ENCODE results near the gene HSPD1. TPM values are rescaled to one million over a fixed set of nuclear protein-coding genes. Genes with fewer than 3 reads are reported as not detected.

The HSPD1 gene
- total and polyA plus RNA-seq, 2 of the 13 experiments (the other 11 are each of a cell fraction or from before 2014, with no cell fraction given): 685 to 2,610 TPM

- TF ChIP-seq FUBP1 (CRISPR knock-in tag; IDR thresholded peaks at IDR 0.05; ENCODE audit: borderline replicate concordance): no peak
- TF ChIP-seq CREBL2 (CRISPR knock-in tag; IDR thresholded peaks at IDR 0.05; ENCODE audit: borderline replicate concordance): no peak
- no peak for TF ChIP-seq ZBTB20 (CRISPR knock-in tag; IDR thresholded peaks at IDR 0.05; ENCODE audit: borderline replicate concordance, low read depth)
- no peak for TF ChIP-seq HDAC1 (CRISPR knock-in tag; IDR thresholded peaks at IDR 0.05)
- no peak for TF ChIP-seq RFX5 (IDR thresholded peaks at IDR 0.05; ENCODE audit: low read depth, low read length)
- no peak for TF ChIP-seq ZNF605 (CRISPR knock-in tag; IDR thresholded peaks at IDR 0.05)
- TF ChIP-seq MYNN (CRISPR knock-in tag; IDR thresholded peaks at IDR 0.05; ENCODE audit: low read depth): no peak
- no peak for TF ChIP-seq LCORL (IDR thresholded peaks at IDR 0.05)
- TF ChIP-seq LCORL (CRISPR knock-in tag; IDR thresholded peaks at IDR 0.05): no peak
- peak; percentile 25; the same call in 1 of the 2 replicates for TF ChIP-seq ZNF33B (CRISPR knock-in tag; IDR thresholded peaks at IDR 0.05)
- no peak for TF ChIP-seq ZNF24 (IDR thresholded peaks at IDR 0.05)
- TF ChIP-seq NFRKB (IDR thresholded peaks at IDR 0.05): no peak
- no peak for TF ChIP-seq ZNF317 (CRISPR knock-in tag; IDR thresholded peaks at IDR 0.05)
- no peak for TF ChIP-seq MIXL1 (CRISPR knock-in tag; IDR thresholded peaks at IDR 0.05)
- no peak for TF ChIP-seq GMEB1 (CRISPR knock-in tag; IDR thresholded peaks at IDR 0.05; ENCODE audit: borderline replicate concordance)
- no peak for TF ChIP-seq CENPBD1 (CRISPR knock-in tag; IDR thresholded peaks at IDR 0.05; ENCODE audit: borderline replicate concordance, low read depth)
- TF ChIP-seq ZNF710 (CRISPR knock-in tag; IDR thresholded peaks at IDR 0.05; ENCODE audit: borderline replicate concordance): no peak
- TF ChIP-seq HNRNPK (IDR thresholded peaks at IDR 0.05; ENCODE audit: low read depth, low read length, poor library complexity, severe bottlenecking): no peak
- 0 out of 2 replicates have a peak, but pooled peaks have one; percentile 6 for TF ChIP-seq ZHX1 (CRISPR knock-in tag; IDR thresholded peaks at IDR 0.05; ENCODE audit: low read depth)
- TF ChIP-seq MED1 (CRISPR knock-in tag; IDR thresholded peaks at IDR 0.05): no peak
- TF ChIP-seq RORA (CRISPR knock-in tag; IDR thresholded peaks at IDR 0.05): no peak
- TF ChIP-seq FOXK1 (CRISPR knock-in tag; IDR thresholded peaks at IDR 0.05; ENCODE audit: borderline replicate concordance, low read depth): no peak
Measured at GRCh38 chr2:197500503-197501131, 977 bp upstream of the HSPD1 start (continued).
